ENCODE results near the gene TMEM247. TPM values are rescaled to one million over a fixed set of nuclear protein-coding genes. Genes with fewer than 3 reads are reported as not detected.

The TMEM247 gene
- total RNA-seq, 2 donors from 2014 or later, result 2.6 TPM; not detected in 1

- H3K27ac ChIP-seq, result no peak overlapping the region
- intact Hi-C loops (cut with DNase I), result no loop called here
- no peak for DNase-seq (ENCODE audit: low spot score)
- H3K36me3 ChIP-seq, result no peaks in the 10 kb centered on the region
- H3K27me3 ChIP-seq (replicated peaks; ENCODE audit: insufficient read depth), result no peaks in the 10 kb centered on the region
- no peaks in the 10 kb centered on the region for H3K9me3 ChIP-seq
- TF ChIP-seq POLR2A (IDR thresholded peaks at IDR 0.05) (no peak), CTCF (IDR thresholded peaks at IDR 0.05) (no peak), POLR2AphosphoS5 (IDR thresholded peaks at IDR 0.05) (no peak)
- no peak overlapping the region for H3K4me3 ChIP-seq
- WGBS, result 37% methylated on average over 2 of the region's 2 CpGs
- no peaks in the 10 kb centered on the region for H3K4me1 ChIP-seq (replicated peaks)
These were observed 39.8 kb upstream of the TMEM247 start for GRCh38 chr2:46439582-46439981.

GRCh38 chr2:46441838-46442712 is 37.3 kb upstream of the TMEM247 start:
- Histone ChIP-seq H3K27ac (no peak overlapping the region), H3K4me3 (no peak overlapping the region), H3K9me3 (no peaks in the 10 kb centered on the region), H3K36me3 (no peaks in the 10 kb centered on the region), H3K4me1 (replicated peaks) (no peaks in the 10 kb centered on the region), H3K27me3 (replicated peaks; ENCODE audit: insufficient read depth) (no peaks in the 10 kb centered on the region)
- no peak for TF ChIP-seq POLR2A (IDR thresholded peaks at IDR 0.05)
- no peak for TF ChIP-seq POLR2AphosphoS5 (IDR thresholded peaks at IDR 0.05)
- no peak for TF ChIP-seq CTCF (IDR thresholded peaks at IDR 0.05)
- intact Hi-C loops (cut with DNase I), result no loop called here
- WGBS, result 84% methylated on average over 7 of the region's 7 CpGs
- DNase-seq (ENCODE audit: low spot score), result peak; percentile 4

GRCh38 chr2:46444732-46445131 is 34.6 kb upstream of the TMEM247 start:
- no peaks in the 10 kb centered on the region for H3K36me3 ChIP-seq
- no peaks in the 10 kb centered on the region for H3K4me1 ChIP-seq (replicated peaks)
- TF ChIP-seq POLR2A (IDR thresholded peaks at IDR 0.05), result no peak
- TF ChIP-seq CTCF (IDR thresholded peaks at IDR 0.05), result no peak
- no peak for TF ChIP-seq POLR2AphosphoS5 (IDR thresholded peaks at IDR 0.05)
- H3K27me3 ChIP-seq (replicated peaks; ENCODE audit: insufficient read depth), result no peaks in the 10 kb centered on the region
- intact Hi-C loops (cut with DNase I), result no loop called here
- H3K27ac ChIP-seq, result no peak overlapping the region
- H3K9me3 ChIP-seq, result no peaks in the 10 kb centered on the region
- no peak overlapping the region for H3K4me3 ChIP-seq
- 97% methylated on average over 2 of the region's 2 CpGs for WGBS
- DNase-seq (ENCODE audit: low spot score), result no peak

GRCh38 chr2:46445556-46445955 is 33.8 kb upstream of the TMEM247 start:
- intact Hi-C loops (cut with DNase I), result no loop called here

More at GRCh38 chr2:46445556-46445955, 33.8 kb upstream of the TMEM247 start:
- no peaks in the 10 kb centered on the region for H3K36me3 ChIP-seq
- TF ChIP-seq CTCF (IDR thresholded peaks at IDR 0.05) (no peak), POLR2AphosphoS5 (IDR thresholded peaks at IDR 0.05) (no peak), POLR2A (IDR thresholded peaks at IDR 0.05) (no peak)
- no peak overlapping the region for H3K27ac ChIP-seq
- DNase-seq (ENCODE audit: low spot score), result no peak
- H3K27me3 ChIP-seq (replicated peaks; ENCODE audit: insufficient read depth), result no peaks in the 10 kb centered on the region
- H3K9me3 ChIP-seq, result no peaks in the 10 kb centered on the region
- no peak overlapping the region for H3K4me3 ChIP-seq
- no peaks in the 10 kb centered on the region for H3K4me1 ChIP-seq (replicated peaks)
